Dermis microvascular lymphatic vessel endothelial cell (primary cell): ENCODE measurements around the gene MAST4. TPM values are rescaled to one million over a fixed set of nuclear protein-coding genes. Genes with fewer than 3 reads are reported as not detected.
A peak's percentile ranks its signal among the peaks of the same experiment; 100 is the strongest.

Experiments used
- DNase-seq, 2 donors: peaks; one replicate each; pipeline versions ENCODE4 v3.0.0 to v3.0.0-alpha.2; 2010; ENCODE audit warnings: low read depth in 2 of 2
- total RNA-seq: library from RNA; depleted of rRNA; stranded (reverse); fragments of >200 nt; gene quantifications from 2 replicates; pipeline ENCODE4 v1.2.1, GENCODE V29; 2014

MAST4 gene
- total RNA-seq, 1 donor from 2014 or later, result 14.2 TPM

GRCh38 chr5:67179697-67180361, 583.6 kb downstream of the MAST4 start:
- DNase-seq, result no peak

GRCh38 chr5:67181648-67182221, 585.5 kb downstream of the MAST4 start:
- no peak for DNase-seq

GRCh38 chr5:67182301-67182790, 586.2 kb downstream of the MAST4 start:
- peak; percentile 30 to 86 for DNase-seq

GRCh38 chr5:67183859-67184258, 587.7 kb downstream of the MAST4 start:
- no peak for DNase-seq

- DNase-seq, result no peak
Measured at GRCh38 chr5:67187006-67187715, 591.0 kb downstream of the MAST4 start.

GRCh38 chr5:67188274-67189078, 592.3 kb downstream of the MAST4 start:
- DNase-seq, result no peak

GRCh38 chr5:67189079-67189354, 592.8 kb downstream of the MAST4 start:
- no peak for DNase-seq

GRCh38 chr5:67189931-67190330, 593.7 kb downstream of the MAST4 start:
- no peak for DNase-seq

GRCh38 chr5:67190410-67190809, 594.2 kb downstream of the MAST4 start:
- DNase-seq, result no peak

- no peak for DNase-seq
Measured at GRCh38 chr5:67190861-67191260, 594.7 kb downstream of the MAST4 start.

- no peak for DNase-seq
Measured at GRCh38 chr5:67192719-67193438, 596.7 kb downstream of the MAST4 start.

- DNase-seq, result no peak
Measured at GRCh38 chr5:67193439-67193807, 597.2 kb downstream of the MAST4 start.

- no peak for DNase-seq
Measured at GRCh38 chr5:67194166-67194565, 598.0 kb downstream of the MAST4 start.

- DNase-seq, result no peak
Measured at GRCh38 chr5:67195406-67196275, 599.4 kb downstream of the MAST4 start.

- peak; percentile 31 to 68 for DNase-seq
Measured at GRCh38 chr5:67196537-67197059, 600.4 kb downstream of the MAST4 start, which contains the start of gene CD180. TSS of gene CD180 (minus strand) at chr5:67196799. CDS start at chr5:67196641, 158 bp downstream.

GRCh38 chr5:67197536-67197935, 601.3 kb downstream of the MAST4 start:
- no peak for DNase-seq

GRCh38 chr5:67198917-67199316, 602.7 kb downstream of the MAST4 start:
- DNase-seq, result no peak

GRCh38 chr5:67199859-67200258, 603.7 kb downstream of the MAST4 start:
- DNase-seq, result no peak

- no peak for DNase-seq
Measured at GRCh38 chr5:67200809-67201562, 604.8 kb downstream of the MAST4 start.
